CD14-positive monocyte (primary cell): ENCODE data around the gene RDH5. TPM values are rescaled to one million over a fixed set of nuclear protein-coding genes. Genes with fewer than 3 reads are reported as not detected.

Experiments used
- DNase-seq, 3 donors: peaks; one replicate each; pipeline ENCODE4 v3.0.0-alpha.2; 2011 to 2022
- H2AFZ ChIP-seq: 2 replicates; pipeline ENCODE4 v1.6.0; 2012; ENCODE audit warnings: mild to moderate bottlenecking, low read depth, low read length, inconsistent platforms; ENCODE audit not compliant: insufficient read depth, poor library complexity, severe bottlenecking
- H3K27ac ChIP-seq, 2 donors: 1 replicate in 1 of 2; 2 replicates in 1 of 2; pipeline ENCODE4 v1.5.1; 2012 to 2013; ENCODE audit warnings: low read length in 2 of 2, control low read depth in 1 of 2, inconsistent platforms in 1 of 2, low read depth in 1 of 2, mild to moderate bottlenecking in 1 of 2
- H3K27me3 ChIP-seq, 2 donors: one replicate each; pipeline versions ENCODE4 v1.6.0 to v1.6.1; 2011 to 2013; ENCODE audit warnings: low read length in 2 of 2; ENCODE audit not compliant: control insufficient read depth in 2 of 2, insufficient read depth in 2 of 2
- H3K36me3 ChIP-seq, 2 donors: replicated peaks in 1 of 2; 1 replicate in 1 of 2; 2 replicates in 1 of 2; pipeline versions ENCODE4 v1.5.1 to v1.6.1; 2012 to 2013; ENCODE audit warnings: low read length in 2 of 2, control low read depth in 1 of 2, inconsistent platforms in 1 of 2, mild to moderate bottlenecking in 1 of 2; ENCODE audit not compliant: insufficient read depth in 2 of 2, control insufficient read depth in 1 of 2
- H3K4me1 ChIP-seq, 2 donors: 1 replicate in 1 of 2; 2 replicates in 1 of 2; pipeline versions ENCODE4 v1.5.1 to v1.6.1; 2012 to 2013; ENCODE audit warnings: low read length in 2 of 2, control low read depth in 1 of 2, inconsistent platforms in 1 of 2, mild to moderate bottlenecking in 1 of 2, moderate library complexity in 1 of 2; ENCODE audit not compliant: insufficient read depth in 2 of 2, control insufficient read depth in 1 of 2
- H3K4me2 ChIP-seq: replicated peaks from 2 replicates; pipeline ENCODE3; 2012; ENCODE audit warnings: low read length, moderate library complexity, mild to moderate bottlenecking; ENCODE audit not compliant: poor library complexity, severe bottlenecking; ENCODE audit errors: extremely low read depth
- H3K4me3 ChIP-seq, 3 experiments: fragments of 200-600 bp in 1 of 3; sonication (generic) in 1 of 3; replicated peaks in 1 of 3; 1 replicate in 2 of 3; 2 replicates in 1 of 3; pipeline ENCODE4 v1.5.1; 2011 to 2013; ENCODE audit warnings: low read length in 3 of 3, mild to moderate bottlenecking in 3 of 3, control low read depth in 2 of 3, low read depth in 2 of 3, inconsistent platforms in 1 of 3, moderate library complexity in 1 of 3
- H3K79me2 ChIP-seq: 2 replicates; pipeline ENCODE4 v1.6.0; 2012; ENCODE audit warnings: mild to moderate bottlenecking, control low read depth, inconsistent platforms, low read length, moderate library complexity; ENCODE audit not compliant: insufficient read depth
- H3K9ac ChIP-seq: 2 replicates; pipeline ENCODE4 v1.6.0; 2017; ENCODE audit warnings: low read length, mild to moderate bottlenecking; ENCODE audit not compliant: insufficient read depth, poor library complexity, severe bottlenecking
- H3K9me3 ChIP-seq, 2 donors: replicated peaks in 1 of 2; 1 replicate in 1 of 2; 2 replicates in 1 of 2; pipeline versions ENCODE4 v1.5.1 to v1.6.1; 2012 to 2013; ENCODE audit warnings: low read length in 2 of 2, control low read depth in 1 of 2; ENCODE audit not compliant: control insufficient read depth in 1 of 2, insufficient read depth in 1 of 2
- H4K20me1 ChIP-seq: 2 replicates; pipeline ENCODE4 v1.6.0; 2012; ENCODE audit warnings: mild to moderate bottlenecking, low read length, control low read depth, moderate library complexity; ENCODE audit not compliant: insufficient read depth
- H3K27ac Mint-ChIP-seq, 7 donors: one replicate each; pipeline ENCODE4 v1.8.0; 2020; ENCODE audit warnings: mild to moderate bottlenecking in 7 of 7, mixed read lengths in 7 of 7, moderate library complexity in 6 of 7, inconsistent platforms in 2 of 7
- H3K27me3 Mint-ChIP-seq, 3 donors: one replicate each; pipeline ENCODE4 v1.8.0; 2021 to 2022; ENCODE audit warnings: low read depth in 3 of 3, mild to moderate bottlenecking in 3 of 3, mixed read lengths in 3 of 3, moderate library complexity in 3 of 3, inconsistent platforms in 1 of 3
- H3K36me3 Mint-ChIP-seq, 2 donors: one replicate each; pipeline ENCODE4 v1.8.0; 2020; ENCODE audit warnings: mixed read lengths in 2 of 2, inconsistent platforms in 1 of 2, mild to moderate bottlenecking in 1 of 2
- H3K4me1 Mint-ChIP-seq: one replicate; pipeline ENCODE4 v1.8.0; 2020; ENCODE audit warnings: mild to moderate bottlenecking, mixed read lengths
- H3K4me3 Mint-ChIP-seq, 2 donors: one replicate each; pipeline ENCODE4 v1.8.0; 2020; ENCODE audit warnings: mild to moderate bottlenecking in 2 of 2, mixed read lengths in 2 of 2, moderate library complexity in 1 of 2
- H3K9me3 Mint-ChIP-seq, 7 donors: one replicate each; pipeline ENCODE4 v1.8.0; 2020 to 2022; ENCODE audit warnings: mixed read lengths in 7 of 7, mild to moderate bottlenecking in 6 of 7, moderate library complexity in 6 of 7, inconsistent platforms in 2 of 7
- WGBS: methylation state at CpG from one replicate; pipeline ENCODE4 v1.1.5; 2013; ENCODE audit warnings: missing lambda C conversion rate; ENCODE audit not compliant: insufficient coverage; 5-methylcytosine and 5-hydroxymethylcytosine counted together
- intact Hi-C, 2 donors: fragments of 100-400 bp; cut with micrococcal nuclease; formaldehyde crosslinking; loops; one replicate each; pipeline versions ENCODE4 v1.15.0 to v1.15.1; 2023
- polyA plus RNA-seq, 3 donors: library from polyadenylated mRNA; depleted of rRNA in 1 of 3; unstranded in 2 of 3; stranded (reverse) in 1 of 3; fragments of 300-500 nt in 2 of 3; fragments of >200 nt in 1 of 3; fragmentation: Illumina TruSeq in 2 of 3; gene quantifications; 1 replicate in 2 of 3; 2 replicates in 1 of 3; pipeline ENCODE4 v1.2.3, GENCODE V29; 2012 to 2021
- TF ChIP-seq, protein P1 (sequence below): fragments of 200-600 bp; IDR thresholded peaks from one replicate; pipeline ENCODE4 v1.8.0; 2022; ENCODE audit warnings: antibody characterized with exemption, mild to moderate bottlenecking

Gene RDH5
- polyA plus RNA-seq, 3 donors, result 1.2 to 10.4 (median 1.2) TPM

DNA sequence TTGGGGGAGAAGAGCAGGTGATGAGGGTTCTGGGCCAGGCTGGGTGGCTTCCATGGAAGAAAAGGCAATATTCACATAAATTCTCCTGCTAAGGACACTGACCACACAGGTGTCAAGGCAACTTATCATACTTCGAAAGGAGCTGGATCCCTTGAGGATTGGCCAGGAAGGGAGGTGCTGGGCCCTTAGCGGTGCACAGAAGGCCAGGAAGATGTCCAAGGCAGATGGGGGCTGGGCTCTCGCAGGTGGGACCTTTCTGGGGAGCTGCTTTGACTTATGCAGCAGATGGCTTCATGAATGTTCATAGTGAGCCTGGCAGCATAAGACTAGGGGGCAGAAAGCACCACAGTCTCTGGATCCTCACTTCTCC, 4.7 kb downstream of the RDH5 start:
- peaks cover 56% of the 10 kb centered on the region for H4K20me1 ChIP-seq
- Mint-ChIP-seq H3K27ac (peak overlapping the region in 5 of 7 donors; percentile 6 to 76 (median 53)), H3K9me3 (peaks cover 0 to 4% (median 0%) of the 10 kb centered on the region in 7 donors), H3K4me3 (no peak overlapping the region), H3K4me1 (peaks cover 51% of the 10 kb centered on the region), H3K27me3 (no peaks in the 10 kb centered on the region), H3K36me3 (peaks cover 46 to 62% of the 10 kb centered on the region in 2 donors)
- no peak overlapping the region for H3K4me2 ChIP-seq
- WGBS, result 78% methylated on average over 3 of the region's 3 CpGs
- peaks cover 25 to 71% of the 10 kb centered on the region in 2 donors for H3K36me3 ChIP-seq
- H2AFZ ChIP-seq, result no peak overlapping the region
- H3K27ac ChIP-seq, result no peak overlapping the region
- DNase-seq, result no peak
- peaks cover 25 to 43% of the 10 kb centered on the region in 2 donors for H3K4me1 ChIP-seq
- no peak overlapping the region for H3K9ac ChIP-seq
- TF ChIP-seq, protein P1, sequence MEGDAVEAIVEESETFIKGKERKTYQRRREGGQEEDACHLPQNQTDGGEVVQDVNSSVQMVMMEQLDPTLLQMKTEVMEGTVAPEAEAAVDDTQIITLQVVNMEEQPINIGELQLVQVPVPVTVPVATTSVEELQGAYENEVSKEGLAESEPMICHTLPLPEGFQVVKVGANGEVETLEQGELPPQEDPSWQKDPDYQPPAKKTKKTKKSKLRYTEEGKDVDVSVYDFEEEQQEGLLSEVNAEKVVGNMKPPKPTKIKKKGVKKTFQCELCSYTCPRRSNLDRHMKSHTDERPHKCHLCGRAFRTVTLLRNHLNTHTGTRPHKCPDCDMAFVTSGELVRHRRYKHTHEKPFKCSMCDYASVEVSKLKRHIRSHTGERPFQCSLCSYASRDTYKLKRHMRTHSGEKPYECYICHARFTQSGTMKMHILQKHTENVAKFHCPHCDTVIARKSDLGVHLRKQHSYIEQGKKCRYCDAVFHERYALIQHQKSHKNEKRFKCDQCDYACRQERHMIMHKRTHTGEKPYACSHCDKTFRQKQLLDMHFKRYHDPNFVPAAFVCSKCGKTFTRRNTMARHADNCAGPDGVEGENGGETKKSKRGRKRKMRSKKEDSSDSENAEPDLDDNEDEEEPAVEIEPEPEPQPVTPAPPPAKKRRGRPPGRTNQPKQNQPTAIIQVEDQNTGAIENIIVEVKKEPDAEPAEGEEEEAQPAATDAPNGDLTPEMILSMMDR, result no peak
- no peak overlapping the region for H3K4me3 ChIP-seq
- H3K27me3 ChIP-seq, result no peaks in the 10 kb centered on the region
- H3K79me2 ChIP-seq, result peaks cover 44% of the 10 kb centered on the region
- no peaks in the 10 kb centered on the region for H3K9me3 ChIP-seq
- intact Hi-C loops, result loop anchor here in 1 of 2 donors (5.0 kb wide), 2 partner anchors 68 to 317 kb away; partner anchors contain the start of gene RPS26

DNA sequence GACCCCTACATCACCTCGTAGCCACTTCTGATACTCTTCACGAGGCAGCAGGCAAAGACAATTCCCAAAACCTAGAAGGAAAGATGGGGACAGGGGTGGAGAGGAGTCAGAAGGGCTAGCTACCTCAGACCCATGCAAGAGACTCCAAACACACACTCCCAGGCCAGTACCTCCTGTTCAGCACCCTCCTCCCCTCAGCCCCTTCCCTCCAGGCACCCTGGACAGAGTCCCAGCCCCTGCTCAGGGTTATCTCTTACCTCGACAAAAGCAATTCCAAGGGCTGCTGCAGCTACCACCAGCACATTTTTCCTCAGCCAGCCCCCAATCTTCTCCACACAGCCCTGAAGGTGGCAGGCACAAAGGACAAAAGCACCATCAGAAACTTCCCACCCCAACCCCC, 5.4 kb downstream of the RDH5 start:
- WGBS, result 78% methylated on average over 1 of the region's 3 CpGs
- H3K9me3 Mint-ChIP-seq, result peaks cover 0 to 4% (median 0%) of the 10 kb centered on the region in 7 donors
- H3K4me3 Mint-ChIP-seq, result no peak overlapping the region
- peaks cover 52% of the 10 kb centered on the region for H4K20me1 ChIP-seq
- no peak overlapping the region for H3K9ac ChIP-seq
- peak overlapping the region in 5 of 7 donors; percentile 4 to 72 (median 46) for H3K27ac Mint-ChIP-seq
- H3K4me3 ChIP-seq, result no peak overlapping the region
- no peak overlapping the region for H2AFZ ChIP-seq
- no peaks in the 10 kb centered on the region for H3K9me3 ChIP-seq
- TF ChIP-seq, protein P1, result no peak
- H3K36me3 ChIP-seq, result peaks cover 21 to 64% of the 10 kb centered on the region in 2 donors
- peaks cover 45 to 57% of the 10 kb centered on the region in 2 donors for H3K36me3 Mint-ChIP-seq
- no peak overlapping the region for H3K4me2 ChIP-seq
- DNase-seq, result no peak
- no peak overlapping the region for H3K27ac ChIP-seq
- no peaks in the 10 kb centered on the region for H3K27me3 ChIP-seq
- H3K27me3 Mint-ChIP-seq, result peaks cover 0 to 3% (median 0%) of the 10 kb centered on the region in 3 donors
- peaks cover 31 to 45% of the 10 kb centered on the region in 2 donors for H3K4me1 ChIP-seq
- intact Hi-C loops, result loop anchor here in 1 of 2 donors (5.0 kb wide), 1 partner anchor 317 kb away; the partner anchor contains the start of gene RPS26
- H3K79me2 ChIP-seq, result peaks cover 45% of the 10 kb centered on the region
- peaks cover 51% of the 10 kb centered on the region for H3K4me1 Mint-ChIP-seq
